Measurements from ENCODE around the gene IFI35.
"Not testable (repeated sequence)": the region's sequence is repeated elsewhere in the genome, so short reads cannot be mapped to it uniquely, and the experiment has no call there.

The IFI35 gene

DNA sequence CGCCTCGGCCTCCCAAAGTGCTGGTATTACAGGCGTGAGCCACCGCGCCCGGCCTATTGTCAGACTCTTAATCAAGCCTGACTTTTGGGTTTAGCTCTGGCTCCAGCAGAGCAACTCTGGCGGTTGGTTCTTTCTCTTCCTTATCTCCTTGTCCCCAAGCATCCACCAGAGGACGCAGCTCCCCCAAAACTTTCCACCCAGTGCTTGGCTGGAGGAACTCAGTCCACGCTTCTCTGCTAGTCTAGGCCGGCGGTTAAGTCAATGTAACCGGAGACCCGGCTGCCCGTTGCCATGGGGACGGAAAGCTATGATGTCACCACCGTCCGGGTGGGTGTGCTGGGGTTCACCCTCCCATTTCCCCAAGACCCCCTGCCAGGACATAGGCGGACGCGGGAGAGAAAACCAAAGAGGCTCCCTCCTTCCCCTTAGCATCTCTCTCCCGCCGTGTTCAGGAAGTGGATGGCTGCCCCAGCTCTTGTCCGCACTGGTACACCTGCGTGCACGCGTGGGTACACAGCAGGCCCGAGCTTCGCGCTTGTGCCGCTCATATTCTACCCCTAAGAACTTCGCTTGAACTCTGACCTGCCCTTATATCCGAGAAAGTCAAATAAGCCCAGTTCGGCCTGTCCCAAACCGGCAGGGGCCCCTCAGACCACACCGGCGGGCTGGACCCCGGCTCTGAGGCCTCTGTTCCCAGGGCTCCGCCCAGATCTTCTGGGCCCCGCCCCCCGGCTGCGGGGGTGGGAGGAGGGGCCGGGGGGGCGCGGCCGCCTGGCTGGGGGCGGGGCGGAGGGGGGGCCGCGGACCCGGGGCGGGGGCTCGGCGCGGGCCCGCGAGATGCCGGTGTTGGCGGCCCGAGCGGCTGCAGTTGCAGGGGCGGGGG is 18.1 kb downstream of the IFI35 start, which contains the start of gene RND2:
Gene RND2 (plus strand): TSS at position 825 of the 883 bp plus-strand sequence. CDS start 117 bp downstream, outside the sequence.
- peak; percentile 68 to 69 for DNase-seq (ENCODE audit: low read depth in 2 of 2)

DNA sequence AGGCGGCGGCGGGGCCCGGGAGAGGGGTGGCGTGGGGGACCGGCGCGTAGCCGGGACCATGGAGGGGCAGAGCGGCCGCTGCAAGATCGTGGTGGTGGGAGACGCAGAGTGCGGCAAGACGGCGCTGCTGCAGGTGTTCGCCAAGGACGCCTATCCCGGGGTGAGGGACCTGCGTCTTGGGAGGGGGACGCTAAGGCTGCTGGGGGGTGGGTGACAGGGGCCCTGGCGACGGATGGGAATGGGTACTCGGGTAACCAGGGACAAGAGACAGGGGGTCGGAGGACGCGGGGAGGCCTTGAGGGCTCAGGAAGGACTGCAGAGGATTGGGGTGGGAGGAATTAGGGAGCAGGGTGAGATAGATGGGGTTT is 18.7 kb downstream of the IFI35 start:
- no peak for DNase-seq (ENCODE audit: low read depth in 2 of 2)

DNA sequence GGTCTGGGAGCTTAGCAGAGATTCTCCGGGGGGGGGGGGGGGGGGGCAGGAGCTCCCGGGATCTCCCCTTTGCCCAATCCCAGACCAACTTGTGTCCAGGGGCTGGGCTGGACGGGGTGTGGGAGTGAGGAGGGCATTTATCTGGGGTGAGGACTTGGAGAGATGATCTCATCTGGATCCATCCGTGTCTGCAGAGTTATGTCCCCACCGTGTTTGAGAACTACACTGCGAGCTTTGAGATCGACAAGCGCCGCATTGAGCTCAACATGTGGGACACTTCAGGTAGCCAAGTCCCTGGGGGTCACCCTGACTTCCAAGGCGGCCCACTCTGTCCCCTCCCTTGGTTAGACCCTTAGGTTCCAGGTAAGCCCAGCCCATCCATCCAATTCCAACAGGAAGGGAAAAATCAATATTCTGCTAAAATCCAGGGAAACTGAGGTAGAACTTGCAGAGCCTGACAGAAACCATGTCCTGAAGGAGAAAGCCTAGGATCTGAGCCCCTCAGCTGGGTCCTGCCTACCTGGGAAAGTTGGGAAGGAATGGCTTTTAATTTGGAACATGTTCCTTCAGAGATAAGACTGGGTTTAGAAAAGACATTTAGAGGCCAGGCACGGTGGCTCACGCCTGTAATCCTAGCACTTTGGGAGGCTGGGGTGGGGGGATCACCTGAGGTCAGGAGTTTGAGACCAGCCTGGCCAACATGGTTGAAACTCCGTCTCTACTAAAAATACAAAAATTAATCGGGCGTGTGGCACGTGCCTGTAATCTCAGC is 19.4 kb downstream of the IFI35 start:
- no peak for DNase-seq (ENCODE audit: low read depth in 2 of 2)

DNA sequence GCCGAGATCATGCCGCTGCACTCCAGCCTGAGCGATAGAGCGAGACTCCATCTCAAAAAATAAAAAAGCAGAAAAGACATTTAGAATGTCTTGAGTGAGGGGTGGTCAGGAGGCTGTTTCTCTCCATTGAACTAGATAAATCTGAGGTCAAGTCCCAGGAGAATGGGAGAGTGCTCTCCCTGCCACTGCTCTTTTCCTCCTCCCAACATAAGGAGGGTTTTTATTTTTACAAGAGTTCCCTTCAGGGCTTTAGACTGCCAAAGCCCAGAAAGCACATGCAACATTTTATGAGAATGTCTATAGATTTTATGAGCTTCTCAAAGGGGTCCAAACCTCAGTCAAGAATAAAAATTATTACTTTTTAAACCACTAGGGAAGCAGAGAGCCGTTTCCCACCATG is 20.0 kb downstream of the IFI35 start:
- no peak for DNase-seq (ENCODE audit: low read depth in 2 of 2)

DNA sequence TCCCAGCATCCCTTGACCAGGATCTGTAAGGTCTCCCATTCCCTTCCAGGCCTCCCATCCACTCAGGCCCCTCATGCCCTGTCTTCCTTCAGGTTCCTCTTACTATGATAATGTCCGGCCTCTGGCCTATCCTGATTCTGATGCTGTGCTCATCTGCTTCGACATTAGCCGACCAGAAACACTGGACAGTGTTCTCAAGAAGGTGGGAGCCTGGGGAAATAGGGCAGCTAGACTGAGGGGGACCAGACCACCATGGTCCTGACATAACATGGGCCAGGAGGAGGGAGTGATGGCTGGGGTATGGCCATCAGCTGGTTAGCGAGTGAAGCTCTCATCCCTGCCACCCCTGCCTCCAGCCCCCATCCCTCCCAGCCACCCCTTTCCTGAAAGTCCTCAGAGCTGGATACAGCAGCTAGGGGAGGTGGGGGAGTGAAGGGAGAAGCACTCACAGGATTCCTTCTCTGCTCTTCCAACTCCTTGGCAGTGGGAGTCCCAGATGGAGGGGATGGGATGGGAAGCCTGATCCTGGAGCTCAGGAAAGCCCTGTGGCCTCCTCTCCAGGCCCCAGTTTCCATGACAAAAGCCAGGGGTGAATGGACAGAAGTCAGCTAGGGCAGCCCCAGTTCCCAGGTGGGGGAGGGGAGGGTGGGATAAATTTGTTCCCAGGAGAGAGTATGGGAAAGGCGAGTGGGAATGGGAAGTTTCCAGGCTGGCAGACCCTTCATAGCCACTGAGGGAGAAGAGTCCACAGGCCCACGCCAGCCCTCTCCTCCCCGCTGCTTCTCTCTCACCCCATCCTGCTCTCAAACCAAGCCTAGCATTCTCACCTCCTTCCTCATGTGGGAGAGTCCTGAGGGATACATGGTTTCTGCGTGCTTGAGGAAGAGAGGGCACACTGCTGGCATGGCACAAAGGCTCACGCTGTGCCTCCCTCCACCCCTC is 20.8 kb downstream of the IFI35 start:
- DNase-seq (ENCODE audit: low read depth in 2 of 2): no peak

DNA sequence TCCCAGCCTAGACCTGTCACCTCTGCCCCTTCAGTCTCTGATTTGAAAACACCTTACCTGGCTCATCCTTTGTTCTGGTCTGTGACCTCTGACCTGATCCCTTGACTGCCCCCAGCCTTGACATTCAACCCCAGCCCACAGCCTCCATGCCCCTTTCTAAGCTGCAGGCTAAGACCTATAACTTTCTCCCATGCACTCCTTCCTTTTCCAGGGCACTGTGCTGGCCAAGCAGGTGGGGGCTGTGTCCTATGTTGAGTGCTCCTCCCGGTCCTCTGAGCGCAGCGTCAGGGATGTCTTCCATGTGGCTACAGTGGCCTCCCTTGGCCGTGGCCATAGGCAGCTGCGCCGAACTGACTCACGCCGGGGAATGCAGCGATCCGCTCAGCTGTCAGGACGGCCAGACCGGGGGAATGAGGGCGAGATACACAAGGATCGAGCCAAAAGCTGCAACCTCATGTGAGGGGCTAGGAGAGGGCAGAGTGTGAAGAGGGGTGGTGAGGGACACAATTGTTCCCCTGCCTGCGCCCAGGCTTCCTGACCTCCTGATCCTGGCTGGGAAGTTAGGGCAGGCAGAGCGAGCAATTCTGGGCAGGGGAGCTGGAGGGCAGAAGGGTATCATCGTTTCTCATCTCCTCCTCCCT is 21.8 kb downstream of the IFI35 start:
- DNase-seq (ENCODE audit: low read depth in 2 of 2): no peak

- no peak for DNase-seq (ENCODE audit: low read depth in 2 of 2)
Observed at GRCh38 chr17:43030137-43030767, 23.7 kb downstream of the IFI35 start.

GRCh38 chr17:43031666-43032065 is 25.1 kb downstream of the IFI35 start:
- no peak for DNase-seq (ENCODE audit: low read depth in 2 of 2)

- DNase-seq (ENCODE audit: low read depth in 2 of 2): no peak
Observed at GRCh38 chr17:43033948-43034881, 27.6 kb downstream of the IFI35 start.

- DNase-seq (ENCODE audit: low read depth in 2 of 2): no peak
Observed at GRCh38 chr17:43034894-43035293, 28.3 kb downstream of the IFI35 start.

DNA sequence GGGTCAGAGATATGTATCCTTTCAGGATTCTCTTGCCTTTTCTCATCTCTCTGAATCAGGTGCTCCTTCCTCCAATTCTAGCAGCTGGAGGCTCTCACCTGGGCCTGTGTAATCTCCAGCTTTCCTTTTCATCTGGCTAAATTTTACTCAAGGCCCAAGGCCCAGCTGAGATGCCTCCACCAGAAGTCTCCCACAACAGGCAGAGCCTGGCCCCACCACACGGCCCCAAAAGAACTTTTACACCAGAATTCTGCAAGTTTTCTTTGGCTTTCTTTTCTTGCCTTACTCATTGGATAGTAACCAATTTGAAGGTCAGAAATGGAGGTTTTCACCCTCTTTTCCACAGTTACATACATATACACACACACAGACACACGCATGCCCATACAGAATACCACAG is 33.1 kb downstream of the IFI35 start:
- no peak for DNase-seq (ENCODE audit: low read depth in 2 of 2)

DNA sequence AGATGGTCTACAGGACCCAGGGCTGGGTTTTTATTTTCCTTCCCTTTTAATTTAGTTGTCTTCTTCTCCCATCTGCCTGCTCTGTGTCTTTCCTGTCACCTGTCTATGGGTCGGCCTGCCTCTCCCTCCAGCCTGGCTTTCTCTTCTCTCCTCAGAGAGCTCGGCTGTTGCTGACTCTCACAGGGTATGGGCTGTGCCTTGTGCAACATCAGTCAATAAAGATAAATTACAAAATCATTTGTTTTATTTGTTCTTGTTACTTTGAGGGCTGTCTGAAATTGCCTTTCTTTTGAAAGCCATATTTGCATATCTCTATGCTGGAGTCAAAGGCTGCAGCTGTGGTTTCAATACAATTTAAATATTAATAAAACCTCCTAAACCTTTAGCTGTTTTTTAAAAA is 34.1 kb downstream of the IFI35 start:
- DNase-seq (ENCODE audit: low read depth in 2 of 2): no peak

DNA sequence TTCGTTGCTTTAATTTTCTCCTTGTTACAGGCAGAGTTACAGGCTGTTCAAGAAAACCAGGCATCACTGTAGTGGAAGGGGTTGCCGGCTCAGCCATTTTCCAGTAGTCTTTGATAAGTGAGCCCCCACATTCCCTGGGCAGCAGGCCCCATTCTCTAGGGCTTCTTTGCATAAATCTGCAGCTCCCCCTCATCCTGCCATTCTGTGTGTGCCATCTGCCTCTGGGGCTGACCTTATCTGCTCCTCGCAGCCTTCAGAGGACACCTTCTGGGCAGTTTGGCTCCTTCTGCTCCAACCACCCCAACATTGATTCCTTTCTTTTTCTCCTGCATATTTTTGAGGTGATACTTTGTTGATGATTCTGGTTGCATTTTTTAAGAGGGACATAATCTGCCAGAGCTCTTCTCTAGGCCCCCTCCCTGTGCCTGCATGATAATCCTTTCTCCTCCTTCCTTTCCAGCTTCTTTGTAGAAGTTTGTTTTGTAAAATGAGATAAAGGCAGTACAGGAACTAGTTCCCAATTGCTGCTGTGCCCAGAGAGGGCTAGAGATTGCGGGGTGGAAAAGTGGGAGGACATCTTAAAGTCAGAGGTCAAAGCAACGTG is 35.5 kb downstream of the IFI35 start:
- DNase-seq (ENCODE audit: low read depth in 2 of 2): no peak

GRCh38 chr17:43043307-43043706 is 36.7 kb downstream of the IFI35 start:
- DNase-seq (ENCODE audit: low read depth in 2 of 2): no peak

GRCh38 chr17:43044024-43044423 is 37.4 kb downstream of the IFI35 start:
- no peak for DNase-seq (ENCODE audit: low read depth in 2 of 2)

- no peak for DNase-seq (ENCODE audit: low read depth in 2 of 2)
Observed at GRCh38 chr17:43051969-43052368, 45.4 kb downstream of the IFI35 start.

DNA sequence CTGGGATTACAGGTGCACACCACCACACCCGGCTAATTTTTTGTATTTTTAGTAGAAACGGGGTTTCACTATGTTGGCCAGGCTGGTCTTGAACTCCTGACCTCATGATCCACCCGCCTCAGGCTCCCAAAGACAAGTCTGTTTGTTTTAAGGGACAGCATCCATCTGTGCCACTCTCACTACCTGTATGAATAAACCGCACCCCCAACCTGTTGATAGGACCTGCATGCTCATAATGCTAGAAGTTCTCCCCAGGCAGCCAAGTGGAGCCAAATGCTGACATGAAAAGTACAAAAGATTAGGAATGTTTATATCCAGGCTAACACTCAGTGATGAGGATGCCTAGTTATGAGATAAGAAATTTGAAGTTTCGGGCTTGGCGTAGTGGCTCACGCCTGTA is 46.4 kb downstream of the IFI35 start:
- DNase-seq (ENCODE audit: low read depth in 2 of 2): not testable (repeated sequence)

- no peak for DNase-seq (ENCODE audit: low read depth in 2 of 2)
Observed at GRCh38 chr17:43056051-43056450, 49.5 kb downstream of the IFI35 start.

- DNase-seq (ENCODE audit: low read depth in 2 of 2): no peak
Observed at GRCh38 chr17:43062984-43063638, 56.5 kb downstream of the IFI35 start.

Data from activated CD8-positive, alpha-beta memory T cell treated with anti-CD3 and anti-CD28 coated beads for 4 hours (primary cell).